PC-3 (cell line): ENCODE results near the gene POSTN.

ENCODE experiments used
- CTCF ChIP-seq: fragments of 300-600 bp; sonication (generic); conservative IDR thresholded peaks from 2 replicates; pipeline ENCODE4 v1.5.1; 2017; ENCODE audit warnings: antibody characterized with exemption, low read depth, mild to moderate bottlenecking, low read length
- EZH2 ChIP-seq: fragments of 300-600 bp; sonication (generic); IDR thresholded peaks from one replicate; pipeline ENCODE4 v1.6.1; 2017; ENCODE audit warnings: antibody characterized with exemption, mild to moderate bottlenecking, low read length; ENCODE audit not compliant: unreplicated experiment

- no peak for TF ChIP-seq EZH2
- no peak for TF ChIP-seq CTCF
These were observed 67.5 kb downstream of the POSTN start for GRCh38 chr13:37531049-37531448.
